ENCODE data around the gene CRYBA4. TPM values are rescaled to one million over a fixed set of nuclear protein-coding genes. Genes with fewer than 3 reads are reported as not detected.

CRYBA4 gene
- total RNA-seq, 1 experiment from 2014 or later: not detected

DNA sequence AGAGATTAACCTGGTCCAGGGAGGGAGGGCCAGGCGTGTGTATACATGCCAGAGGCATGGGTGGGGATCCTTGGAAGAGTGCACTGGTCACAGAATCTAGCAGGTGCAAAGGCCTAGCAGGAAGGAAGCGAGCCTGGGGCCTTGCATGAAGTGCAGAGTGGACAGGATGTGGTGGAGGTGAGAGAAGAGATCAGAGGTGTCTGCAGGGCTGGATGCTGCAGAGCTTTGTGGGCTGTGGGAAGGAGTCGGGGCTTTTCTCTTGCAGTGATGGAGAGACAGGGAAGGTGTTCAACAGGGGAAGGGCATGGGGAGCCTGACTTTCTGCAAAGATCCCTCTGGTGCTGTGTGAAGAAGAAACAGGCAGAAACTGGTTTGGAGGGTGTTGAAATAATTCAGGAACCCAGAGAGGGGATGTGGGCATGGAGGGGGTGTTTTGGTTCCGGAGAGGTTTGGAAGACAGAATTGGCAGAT lies 29.3 kb upstream of the CRYBA4 start:
- CTCF ChIA-PET: no interaction called here
- Histone ChIP-seq H3K27me3 (ENCODE audit: control insufficient read depth, insufficient read depth, low read length) (no peaks in the 10 kb centered on the region), H3K4me1 (ENCODE audit: control insufficient read depth, insufficient read depth, low read length) (no peaks in the 10 kb centered on the region; the same call in 1 of the 2 replicates), H3K36me3 (ENCODE audit: control insufficient read depth, insufficient read depth, low read length) (no peaks in the 10 kb centered on the region; the same call in 1 of the 2 replicates), H3K9me3 (ENCODE audit: control insufficient read depth, insufficient read depth, low read depth, low read length) (no peaks in the 10 kb centered on the region), H3K27ac (ENCODE audit: low read length) (no peak overlapping the region), H3K4me3 (ENCODE audit: low read depth in 2 of 2, low read length in 2 of 2) (no peak overlapping the region)
- intact Hi-C loops (cut with micrococcal nuclease; ENCODE audit: unreplicated experiment): no loop called here
- TF ChIP-seq POLR2AphosphoS5 (IDR thresholded peaks at IDR 0.05; ENCODE audit: low read depth, low read length): no peak
- no peak for TF ChIP-seq SIN3A (IDR thresholded peaks at IDR 0.05; ENCODE audit: borderline replicate concordance, insufficient read depth, low read depth, low read length)
- TF ChIP-seq, protein P1, sequence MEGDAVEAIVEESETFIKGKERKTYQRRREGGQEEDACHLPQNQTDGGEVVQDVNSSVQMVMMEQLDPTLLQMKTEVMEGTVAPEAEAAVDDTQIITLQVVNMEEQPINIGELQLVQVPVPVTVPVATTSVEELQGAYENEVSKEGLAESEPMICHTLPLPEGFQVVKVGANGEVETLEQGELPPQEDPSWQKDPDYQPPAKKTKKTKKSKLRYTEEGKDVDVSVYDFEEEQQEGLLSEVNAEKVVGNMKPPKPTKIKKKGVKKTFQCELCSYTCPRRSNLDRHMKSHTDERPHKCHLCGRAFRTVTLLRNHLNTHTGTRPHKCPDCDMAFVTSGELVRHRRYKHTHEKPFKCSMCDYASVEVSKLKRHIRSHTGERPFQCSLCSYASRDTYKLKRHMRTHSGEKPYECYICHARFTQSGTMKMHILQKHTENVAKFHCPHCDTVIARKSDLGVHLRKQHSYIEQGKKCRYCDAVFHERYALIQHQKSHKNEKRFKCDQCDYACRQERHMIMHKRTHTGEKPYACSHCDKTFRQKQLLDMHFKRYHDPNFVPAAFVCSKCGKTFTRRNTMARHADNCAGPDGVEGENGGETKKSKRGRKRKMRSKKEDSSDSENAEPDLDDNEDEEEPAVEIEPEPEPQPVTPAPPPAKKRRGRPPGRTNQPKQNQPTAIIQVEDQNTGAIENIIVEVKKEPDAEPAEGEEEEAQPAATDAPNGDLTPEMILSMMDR (IDR thresholded peaks at IDR 0.05): no peak
- TF ChIP-seq TCF7L2 (IDR thresholded peaks at IDR 0.05; ENCODE audit: low read depth, low read length): no peak
- TF ChIP-seq REST (IDR thresholded peaks at IDR 0.05; ENCODE audit: insufficient read depth in 1 of 2, low read depth in 2 of 2, low read length in 1 of 2): no peak
- no peak for DNase-seq (ENCODE audit: low read depth, low spot score)
- in situ Hi-C loops (cut with HindIII; ENCODE audit: low pct_unique_long_range_greater_than_20kb, low sequenced_read_pairs): no loop called here
- no TSS peak for BruUV-seq (replicated peaks)
- no peak for ATAC-seq
- POLR2A ChIA-PET: no interaction called here

- no peaks in the 10 kb centered on the region; the same call in 1 of the 2 replicates for H3K4me1 ChIP-seq (ENCODE audit: control insufficient read depth, insufficient read depth, low read length)
- intact Hi-C loops (cut with micrococcal nuclease; ENCODE audit: unreplicated experiment) (no loop called here), in situ Hi-C loops (cut with HindIII; ENCODE audit: low pct_unique_long_range_greater_than_20kb, low sequenced_read_pairs) (no loop called here)
- H3K27me3 ChIP-seq (ENCODE audit: control insufficient read depth, insufficient read depth, low read length): no peaks in the 10 kb centered on the region; the same call in 1 of the 2 replicates
- TF ChIP-seq, protein P1 (IDR thresholded peaks at IDR 0.05): no peak
- no peak for TF ChIP-seq TCF7L2 (IDR thresholded peaks at IDR 0.05; ENCODE audit: low read depth, low read length)
- TF ChIP-seq REST (IDR thresholded peaks at IDR 0.05; ENCODE audit: insufficient read depth in 1 of 2, low read depth in 2 of 2, low read length in 1 of 2): no peak
- no peak for TF ChIP-seq SIN3A (IDR thresholded peaks at IDR 0.05; ENCODE audit: borderline replicate concordance, insufficient read depth, low read depth, low read length)
- TF ChIP-seq POLR2AphosphoS5 (IDR thresholded peaks at IDR 0.05; ENCODE audit: low read depth, low read length): no peak
- ChIA-PET POLR2A (no interaction called here), CTCF (no interaction called here)
- BruUV-seq (replicated peaks): no TSS peak
- DNase-seq (ENCODE audit: low read depth, low spot score) (no peak), ATAC-seq (no peak)
- no peaks in the 10 kb centered on the region; the same call in 1 of the 2 replicates for H3K36me3 ChIP-seq (ENCODE audit: control insufficient read depth, insufficient read depth, low read length)
- H3K27ac ChIP-seq (ENCODE audit: low read length): no peak overlapping the region
- no peak overlapping the region for H3K4me3 ChIP-seq (ENCODE audit: low read depth in 2 of 2, low read length in 2 of 2)
- H3K9me3 ChIP-seq (ENCODE audit: control insufficient read depth, insufficient read depth, low read depth, low read length): no peaks in the 10 kb centered on the region
Measured at GRCh38 chr22:26593763-26594162, 28.0 kb upstream of the CRYBA4 start.
